HepG2 (cell line): Measurements from ENCODE around the gene CFTR.

Source experiments
- CREB1 ChIP-seq, 2 experiments: fragments of 450-650 bp in 1 of 2; IDR thresholded peaks; 2 replicates each; pipeline ENCODE4 v1.6.1; 2016 to 2017; ENCODE audit warnings: control low read depth in 1 of 2, mild to moderate bottlenecking in 1 of 2, missing compliant biosample characterization in 1 of 2, missing genetic modification characterization in 1 of 2
- HNF4A ChIP-seq: sonication (generic); formaldehyde crosslinking; IDR thresholded peaks from 2 replicates; pipeline ENCODE4 v1.4.0; 2020; ENCODE audit warnings: missing genetic modification reagents
- MED13 ChIP-seq: sonication (generic); formaldehyde crosslinking; IDR thresholded peaks from 2 replicates; pipeline ENCODE4 v1.5.0; 2020; ENCODE audit warnings: missing genetic modification reagents
- POLR2AphosphoS5 ChIP-seq: IDR thresholded peaks from 2 replicates; pipeline ENCODE4 v1.6.1; 2012; ENCODE audit warnings: low read depth, low read length
- POLR2G ChIP-seq: fragments of 200-400 bp; formaldehyde crosslinking; IDR thresholded peaks from 2 replicates; pipeline ENCODE4 v1.6.1; 2018; ENCODE audit warnings: mild to moderate bottlenecking, low read depth, low read length, moderate library complexity
- SRF ChIP-seq: IDR thresholded peaks from 2 replicates; pipeline ENCODE4 v1.6.1; 2011; ENCODE audit warnings: mild to moderate bottlenecking, low read depth, low read length, moderate library complexity
- SSRP1 ChIP-seq: IDR thresholded peaks from 2 replicates; pipeline ENCODE4 v1.6.1; 2016; ENCODE audit warnings: control low read depth
- ZNF512B ChIP-seq: sonication (generic); formaldehyde crosslinking; IDR thresholded peaks from 2 replicates; pipeline ENCODE4 v1.5.1; 2020; ENCODE audit warnings: missing genetic modification reagents, mild to moderate bottlenecking, borderline replicate concordance
- TF ChIP-seq, protein P1 (sequence below): sonication (generic); formaldehyde crosslinking; IDR thresholded peaks from 2 replicates; pipeline ENCODE4 v1.5.0; 2020; ENCODE audit warnings: mild to moderate bottlenecking, missing genetic modification reagents, moderate library complexity

DNA sequence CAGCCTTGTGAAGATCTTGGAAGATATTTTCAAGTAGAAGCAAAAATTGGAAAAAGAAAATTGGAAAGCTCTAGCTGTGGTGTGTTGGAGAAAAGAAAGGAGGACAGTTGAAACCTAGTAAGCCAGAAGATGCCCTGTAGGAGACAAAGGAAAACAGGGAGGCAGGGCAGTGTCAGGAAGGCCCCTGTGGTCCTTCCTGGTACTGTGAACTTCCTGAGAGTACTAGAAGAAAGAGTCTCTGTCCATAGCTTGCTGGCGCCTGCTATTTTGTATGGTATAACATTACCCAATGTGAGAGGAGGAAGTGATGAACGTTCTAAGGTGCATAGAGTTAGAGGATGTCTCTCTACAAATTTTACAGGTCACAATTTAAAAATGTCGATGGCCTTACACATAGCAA, 210.3 kb downstream of the CFTR start:
- TF ChIP-seq ZNF512B (CRISPR knock-in tag): no peak
- TF ChIP-seq, protein P1, sequence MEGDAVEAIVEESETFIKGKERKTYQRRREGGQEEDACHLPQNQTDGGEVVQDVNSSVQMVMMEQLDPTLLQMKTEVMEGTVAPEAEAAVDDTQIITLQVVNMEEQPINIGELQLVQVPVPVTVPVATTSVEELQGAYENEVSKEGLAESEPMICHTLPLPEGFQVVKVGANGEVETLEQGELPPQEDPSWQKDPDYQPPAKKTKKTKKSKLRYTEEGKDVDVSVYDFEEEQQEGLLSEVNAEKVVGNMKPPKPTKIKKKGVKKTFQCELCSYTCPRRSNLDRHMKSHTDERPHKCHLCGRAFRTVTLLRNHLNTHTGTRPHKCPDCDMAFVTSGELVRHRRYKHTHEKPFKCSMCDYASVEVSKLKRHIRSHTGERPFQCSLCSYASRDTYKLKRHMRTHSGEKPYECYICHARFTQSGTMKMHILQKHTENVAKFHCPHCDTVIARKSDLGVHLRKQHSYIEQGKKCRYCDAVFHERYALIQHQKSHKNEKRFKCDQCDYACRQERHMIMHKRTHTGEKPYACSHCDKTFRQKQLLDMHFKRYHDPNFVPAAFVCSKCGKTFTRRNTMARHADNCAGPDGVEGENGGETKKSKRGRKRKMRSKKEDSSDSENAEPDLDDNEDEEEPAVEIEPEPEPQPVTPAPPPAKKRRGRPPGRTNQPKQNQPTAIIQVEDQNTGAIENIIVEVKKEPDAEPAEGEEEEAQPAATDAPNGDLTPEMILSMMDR (CRISPR knock-in tag): no peak
- no peak for TF ChIP-seq POLR2AphosphoS5
- no peak for TF ChIP-seq POLR2G
- TF ChIP-seq HNF4A: no peak
- no peak for TF ChIP-seq CREB1 (IDR thresholded peaks at IDR 0.05)
- TF ChIP-seq CREB1 (CRISPR knock-in tag; IDR thresholded peaks at IDR 0.05): no peak
- no peak for TF ChIP-seq MED13 (CRISPR knock-in tag)
- no peak for TF ChIP-seq SSRP1
- TF ChIP-seq SRF: no peak
